IPS DF 4.7 (cell line): ENCODE measurements around the gene ELL.

Experiments
- DNase-seq: peaks from one replicate; pipeline ENCODE4 v3.0.0-alpha.2; 2013; ENCODE audit warnings: low spot score; ENCODE audit errors: extremely low read depth

Gene ELL

GRCh38 chr19:18435842-18436670 lies 85.8 kb downstream of the ELL start:
- DNase-seq, result no peak

- DNase-seq, result no peak
Measured at GRCh38 chr19:18435178-18435841, 86.6 kb downstream of the ELL start.

GRCh38 chr19:18434411-18435175 lies 87.3 kb downstream of the ELL start:
- no peak for DNase-seq

- DNase-seq, result no peak
Measured at GRCh38 chr19:18433735-18434398, 88.0 kb downstream of the ELL start.

- DNase-seq, result no peak
Measured at GRCh38 chr19:18433015-18433691, 88.7 kb downstream of the ELL start.

DNA sequence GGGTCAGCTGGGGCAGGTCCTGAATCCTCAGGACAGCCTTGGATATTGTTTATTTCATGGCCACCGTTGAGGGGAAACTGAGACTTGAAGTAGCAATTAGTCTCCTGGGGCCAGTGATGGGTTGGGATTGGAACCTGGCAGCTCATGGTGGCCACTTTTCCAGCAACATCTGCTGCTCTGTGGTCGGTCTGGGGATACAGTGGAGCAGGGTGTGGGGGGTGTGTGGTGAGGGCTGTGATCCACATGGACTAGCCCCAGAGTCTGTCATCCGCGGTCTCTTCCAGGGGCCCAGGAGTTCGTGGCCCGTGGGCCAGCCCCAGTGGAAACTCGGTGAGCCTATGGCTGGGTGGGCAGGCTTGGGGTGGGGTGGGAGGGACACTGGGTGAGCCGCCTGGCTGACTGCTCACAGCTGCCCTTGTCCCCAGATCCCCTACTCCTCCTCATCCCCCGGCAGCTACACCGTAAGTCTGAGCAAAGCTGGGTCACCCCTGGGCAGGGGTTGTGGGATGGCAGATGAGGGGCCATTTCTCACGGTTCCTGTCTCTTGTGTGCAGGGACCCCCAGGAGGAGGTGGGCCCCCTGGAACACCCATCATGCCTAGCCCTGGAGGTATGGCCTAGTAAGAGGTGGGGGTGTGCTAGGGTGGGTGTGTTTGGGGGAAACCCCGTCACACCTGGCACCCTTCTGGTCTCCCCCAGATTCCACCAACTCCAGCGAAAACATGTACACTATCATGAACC lies 89.4 kb downstream of the ELL start:
- DNase-seq, result no peak

DNA sequence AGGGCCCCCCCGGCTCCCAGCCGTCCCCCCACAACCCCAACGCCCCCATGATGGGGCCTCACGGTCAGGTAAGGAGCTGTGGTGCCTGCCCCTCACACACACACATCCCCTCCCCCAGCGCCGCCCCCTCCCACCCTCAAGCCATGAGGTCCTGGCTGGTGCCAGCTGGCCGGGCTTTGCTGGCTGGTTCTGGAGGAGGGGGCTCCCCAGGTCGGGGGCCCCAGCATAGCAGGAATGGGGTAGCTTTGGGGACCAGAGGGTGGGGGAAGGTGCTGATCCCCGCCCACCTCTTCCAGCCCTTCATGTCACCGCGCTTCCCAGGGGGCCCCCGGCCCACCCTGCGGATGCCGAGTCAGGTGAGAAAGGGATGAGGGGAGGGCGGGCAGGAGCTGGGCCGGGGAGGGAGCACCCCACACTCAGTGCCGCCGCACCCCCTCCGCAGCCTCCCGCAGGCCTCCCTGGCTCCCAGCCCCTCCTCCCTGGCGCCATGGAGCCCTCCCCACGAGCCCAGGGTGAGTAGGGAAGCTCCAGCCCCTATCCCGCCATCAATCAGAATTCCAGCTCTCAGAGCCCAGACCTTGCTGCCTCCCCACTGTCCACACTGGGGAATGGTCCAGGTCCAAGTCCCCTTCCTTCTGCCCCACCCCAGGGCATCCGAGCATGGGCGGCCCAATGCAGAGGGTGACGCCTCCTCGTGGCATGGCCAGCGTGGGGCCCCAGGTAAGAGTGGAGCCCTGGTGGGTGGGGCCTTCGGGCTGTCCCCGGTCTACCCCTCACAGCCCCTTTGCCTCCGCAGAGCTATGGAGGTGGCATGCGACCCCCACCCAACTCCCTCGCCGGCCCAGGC lies 90.3 kb downstream of the ELL start:
- no peak for DNase-seq

DNA sequence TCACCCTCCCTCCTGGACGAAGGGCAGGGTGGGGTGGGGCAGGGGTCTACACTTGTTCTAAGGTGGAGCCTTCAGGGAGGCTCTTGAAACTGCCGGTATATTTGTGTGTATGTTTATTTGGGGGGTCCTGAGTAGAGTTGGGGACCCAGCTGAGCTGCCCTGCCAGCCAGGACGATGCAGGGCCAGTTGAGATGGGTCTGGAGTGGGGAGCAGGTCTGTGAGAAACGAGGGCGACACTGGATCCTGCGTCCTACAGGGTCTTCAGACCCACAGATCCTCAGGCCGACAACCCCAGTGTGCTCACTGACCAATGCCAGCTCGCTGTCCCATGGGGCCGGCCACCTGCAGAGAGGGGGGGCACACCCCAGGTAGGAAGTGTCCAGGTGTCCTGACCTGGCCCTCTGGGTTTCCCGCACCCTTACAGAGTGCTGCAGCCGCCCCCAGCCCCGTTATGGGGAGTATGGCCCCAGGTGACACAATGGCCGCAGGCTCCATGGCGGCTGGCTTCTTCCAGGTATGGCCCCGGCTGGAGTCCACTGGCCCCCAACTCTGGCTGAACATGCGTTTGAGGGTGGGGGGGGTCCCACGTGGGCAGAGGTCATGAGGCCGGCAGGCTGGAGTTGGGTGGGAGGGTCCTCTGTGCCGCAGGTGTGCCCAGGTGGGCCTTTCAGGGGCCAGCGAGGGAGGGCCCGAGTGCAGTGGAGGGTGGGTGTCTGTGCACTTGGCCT lies 91.3 kb downstream of the ELL start:
- no peak for DNase-seq

DNA sequence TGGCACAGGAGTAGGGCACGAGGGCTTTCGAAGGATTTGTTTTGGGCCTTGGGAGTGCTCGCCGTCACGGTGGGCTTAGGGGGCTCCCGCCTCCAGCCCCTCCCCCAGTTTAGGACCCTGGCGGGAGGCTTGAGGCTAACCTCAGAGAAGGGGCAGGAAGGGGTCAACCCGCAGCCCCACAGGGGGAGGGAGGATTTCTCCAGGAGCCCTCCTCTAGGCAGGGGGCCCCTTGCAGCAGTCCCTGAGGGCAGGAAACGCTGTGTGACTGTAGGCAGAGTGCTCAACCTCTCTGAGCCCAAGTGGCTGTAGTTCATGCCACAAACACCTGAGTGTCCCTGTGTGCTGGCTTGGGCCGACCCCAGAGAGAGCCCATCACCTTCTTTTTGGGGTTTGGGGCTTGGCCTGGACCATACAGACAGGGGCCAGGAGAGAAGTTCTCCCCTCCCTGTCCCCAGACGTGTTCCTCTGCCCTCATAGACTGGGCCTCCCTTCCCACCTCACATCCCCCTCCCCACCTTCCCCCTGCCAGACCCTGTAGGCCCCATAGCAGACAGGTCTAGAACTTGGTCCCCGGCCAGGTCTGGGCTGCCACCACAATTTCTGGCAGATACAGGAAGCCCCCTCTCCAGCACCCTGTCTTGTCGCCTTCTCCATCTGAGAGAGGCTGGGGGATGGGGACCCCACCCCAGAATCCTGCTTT lies 92.0 kb downstream of the ELL start:
- DNase-seq, result no peak

DNA sequence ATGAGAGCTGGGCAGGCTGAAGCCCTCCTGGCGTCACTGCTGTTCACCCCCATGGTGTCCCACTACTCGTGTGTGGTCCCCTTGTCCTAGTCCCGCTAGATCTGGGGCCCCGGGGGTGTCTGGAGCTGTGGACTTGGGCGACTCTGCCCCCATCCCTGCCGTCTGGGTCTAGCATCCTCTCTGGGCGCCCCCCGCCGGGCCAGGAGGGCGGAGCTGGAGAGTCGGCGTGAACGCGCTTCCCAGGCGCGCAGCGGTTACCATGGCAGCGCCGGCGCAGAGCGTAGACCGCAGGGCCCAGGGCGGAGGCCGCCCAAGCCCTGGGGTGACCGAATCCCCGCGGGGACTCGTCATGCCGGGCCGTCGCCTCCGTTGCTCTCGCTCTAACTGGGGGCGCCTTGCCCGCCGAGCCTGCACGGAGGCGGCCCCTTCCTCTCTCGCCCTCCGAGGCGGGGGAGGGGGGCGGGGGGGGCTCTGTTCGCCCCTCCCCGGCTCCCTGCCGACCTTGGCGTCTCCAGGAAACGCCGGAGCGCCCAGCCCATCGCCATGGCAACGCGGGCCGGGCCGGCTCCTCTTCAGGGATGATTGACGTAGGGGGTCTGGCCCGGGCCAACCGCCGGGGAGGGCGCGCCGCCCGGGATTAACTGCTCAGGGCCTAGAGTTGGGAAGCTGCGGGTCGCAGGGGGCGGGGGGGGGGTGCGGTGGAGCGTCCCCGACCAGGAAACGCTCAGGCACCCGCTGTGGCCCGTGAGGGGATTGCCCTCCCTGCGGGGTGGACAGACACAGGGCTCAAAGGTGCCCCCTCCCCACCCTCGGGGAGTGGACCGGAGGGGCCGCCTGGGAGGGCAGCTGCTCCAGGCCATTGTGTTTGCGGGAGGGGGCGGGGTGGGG lies 92.8 kb downstream of the ELL start:
- no peak for DNase-seq

DNA sequence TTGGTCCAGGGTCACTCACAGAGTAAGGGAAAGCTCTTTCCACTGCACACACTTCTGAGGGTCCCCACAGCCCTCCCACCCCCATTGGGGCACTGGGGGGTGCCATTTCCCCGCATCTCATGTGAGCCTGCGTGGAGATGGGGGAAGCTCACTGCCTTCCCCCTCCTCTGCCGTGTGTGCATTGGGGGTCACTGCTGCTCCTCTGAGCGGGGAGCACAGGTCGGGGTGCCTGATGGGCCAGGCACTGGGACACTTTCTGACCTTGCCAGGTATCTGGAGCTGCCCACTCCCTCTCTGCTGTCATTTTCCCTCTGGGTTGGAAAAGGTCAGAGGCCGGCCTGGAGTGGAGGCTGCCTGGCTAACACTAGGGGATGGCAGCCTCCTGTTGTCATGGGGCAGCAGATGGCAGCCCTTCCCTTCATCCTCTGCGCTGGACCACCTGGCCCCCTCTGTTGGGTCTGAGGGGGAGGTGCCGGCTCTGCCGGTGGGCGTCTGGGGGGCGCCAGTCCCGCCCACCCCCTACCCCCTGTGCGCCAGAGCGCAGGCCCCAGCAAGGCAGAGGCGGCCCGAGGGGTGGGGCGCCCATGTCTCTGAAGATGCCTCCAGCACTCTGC lies 93.6 kb downstream of the ELL start:
- no peak for DNase-seq

GRCh38 chr19:18427743-18428113 lies 94.1 kb downstream of the ELL start:
- no peak for DNase-seq

DNA sequence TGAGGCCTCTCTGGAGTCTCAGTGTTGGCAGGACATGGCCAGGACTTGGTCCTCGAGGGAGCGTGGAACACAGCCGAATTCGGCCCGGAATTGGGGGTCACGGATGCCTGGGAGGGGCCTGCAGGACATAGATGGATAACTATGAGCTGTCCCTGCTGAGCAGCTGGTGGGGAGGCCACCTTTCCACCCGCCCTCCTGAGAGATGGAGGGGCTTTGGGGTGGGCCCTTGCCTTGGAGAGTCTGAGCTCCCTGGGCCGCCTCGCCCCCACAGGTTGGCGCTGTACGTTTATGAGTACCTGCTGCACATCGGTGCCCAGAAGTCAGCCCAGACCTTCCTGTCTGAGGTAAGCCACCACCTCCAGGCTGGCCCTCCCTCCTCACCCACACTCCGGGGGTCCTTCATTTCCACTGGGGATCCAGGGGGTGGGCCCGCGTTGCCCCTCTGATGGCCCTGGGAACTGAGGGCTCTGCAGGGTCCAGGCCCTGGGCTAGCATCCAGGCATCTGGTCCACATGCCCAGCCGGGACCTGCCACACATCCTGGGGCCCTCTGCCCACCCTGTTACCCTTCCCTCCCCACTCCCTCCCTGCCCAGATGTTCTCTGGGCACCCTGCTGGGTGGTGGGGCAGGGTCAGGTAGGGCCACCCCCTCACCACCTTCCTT lies 94.7 kb downstream of the ELL start:
- DNase-seq, result no peak

DNA sequence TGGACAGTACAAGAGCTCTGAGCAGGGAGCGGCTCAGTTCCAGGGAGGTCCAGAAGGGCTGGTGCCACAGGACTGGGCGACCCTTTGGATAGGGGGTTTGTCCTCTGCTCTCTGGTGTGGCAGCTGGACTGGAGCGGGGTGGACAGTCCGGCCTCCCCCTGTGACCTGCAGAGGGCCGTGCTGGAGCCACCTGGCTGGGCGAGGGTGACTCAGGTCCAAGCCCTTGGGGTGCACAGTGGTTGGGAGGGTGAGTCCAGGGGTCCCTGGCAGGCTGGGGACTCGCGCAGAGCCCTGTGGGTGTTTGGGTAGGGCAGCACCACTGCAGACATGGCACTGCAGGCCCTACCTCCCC lies 95.5 kb downstream of the ELL start:
- no peak for DNase-seq

DNA sequence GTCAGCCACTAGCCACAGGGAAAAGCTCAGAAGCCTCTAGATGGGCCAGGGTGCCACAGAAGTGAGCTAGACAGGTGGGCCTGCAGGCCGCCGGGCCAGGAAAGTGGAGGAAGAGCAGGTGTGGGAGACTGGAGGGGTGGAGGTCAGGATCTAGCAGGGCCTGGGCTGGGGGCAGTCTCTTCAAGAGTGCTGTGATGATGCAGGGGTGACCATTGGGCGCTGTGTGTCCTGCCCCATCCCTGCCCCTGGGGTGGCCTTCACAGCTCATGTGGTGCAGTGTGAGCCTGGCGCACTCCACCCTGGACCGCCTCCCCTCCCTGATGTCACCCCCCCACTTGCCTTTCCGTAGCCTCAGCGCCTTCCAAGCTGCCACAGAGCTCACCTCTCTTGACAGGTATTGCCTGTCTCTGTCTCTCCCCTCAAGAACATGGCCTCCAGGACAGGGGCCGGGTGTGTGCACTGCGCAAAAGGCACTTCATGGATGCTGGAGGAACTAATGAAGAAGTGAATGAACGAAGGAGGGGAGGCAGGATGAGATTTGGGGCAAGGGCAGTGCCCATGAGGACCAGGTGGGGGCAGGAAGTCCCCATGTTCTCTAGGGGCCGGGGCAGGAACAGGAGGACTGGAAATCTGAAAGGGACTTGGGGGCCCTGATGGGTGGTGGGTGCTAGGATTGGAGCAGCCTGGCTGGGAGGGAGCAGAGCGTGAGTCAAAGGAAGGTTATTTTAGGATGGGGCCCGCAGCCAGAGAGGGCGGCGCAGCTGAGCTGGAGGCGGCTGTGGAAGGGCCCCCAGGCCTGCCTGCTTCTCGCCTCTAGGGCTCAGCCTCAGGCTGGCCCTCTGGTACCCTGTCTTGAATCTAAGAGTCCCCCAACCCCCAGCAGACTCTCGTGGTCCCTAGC lies 96.1 kb downstream of the ELL start:
- DNase-seq, result no peak
